ENCODE data around the gene FHL3. TPM values are rescaled to one million over a fixed set of nuclear protein-coding genes. Genes with fewer than 3 reads are reported as not detected.

FHL3 gene
- total RNA-seq, 1 donor, result 21.4 TPM

DNA sequence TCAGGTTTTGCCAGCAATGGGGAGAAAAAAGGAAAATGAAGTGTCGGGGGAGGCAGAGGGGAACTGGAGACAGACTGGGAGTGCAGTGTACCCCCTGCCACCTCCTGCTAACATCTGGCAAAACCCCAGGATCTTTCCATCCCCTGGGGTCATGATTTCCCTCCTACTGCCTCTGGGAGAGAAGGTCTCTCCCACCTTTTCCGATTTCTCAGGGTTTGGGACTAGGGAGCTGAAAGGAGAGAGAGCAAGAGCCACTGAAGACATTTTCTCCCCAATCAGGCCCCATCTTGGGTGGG is 5.1 kb downstream of the FHL3 start:
- Histone ChIP-seq H4K20me1 (ENCODE audit: insufficient read depth, low read length) (peaks cover 8% of the 10 kb centered on the region), H3K4me1 (ENCODE audit: insufficient read depth, low read length) (peaks cover 49% of the 10 kb centered on the region), H3K79me2 (ENCODE audit: insufficient read depth, low read length) (peaks cover 59% of the 10 kb centered on the region)

DNA sequence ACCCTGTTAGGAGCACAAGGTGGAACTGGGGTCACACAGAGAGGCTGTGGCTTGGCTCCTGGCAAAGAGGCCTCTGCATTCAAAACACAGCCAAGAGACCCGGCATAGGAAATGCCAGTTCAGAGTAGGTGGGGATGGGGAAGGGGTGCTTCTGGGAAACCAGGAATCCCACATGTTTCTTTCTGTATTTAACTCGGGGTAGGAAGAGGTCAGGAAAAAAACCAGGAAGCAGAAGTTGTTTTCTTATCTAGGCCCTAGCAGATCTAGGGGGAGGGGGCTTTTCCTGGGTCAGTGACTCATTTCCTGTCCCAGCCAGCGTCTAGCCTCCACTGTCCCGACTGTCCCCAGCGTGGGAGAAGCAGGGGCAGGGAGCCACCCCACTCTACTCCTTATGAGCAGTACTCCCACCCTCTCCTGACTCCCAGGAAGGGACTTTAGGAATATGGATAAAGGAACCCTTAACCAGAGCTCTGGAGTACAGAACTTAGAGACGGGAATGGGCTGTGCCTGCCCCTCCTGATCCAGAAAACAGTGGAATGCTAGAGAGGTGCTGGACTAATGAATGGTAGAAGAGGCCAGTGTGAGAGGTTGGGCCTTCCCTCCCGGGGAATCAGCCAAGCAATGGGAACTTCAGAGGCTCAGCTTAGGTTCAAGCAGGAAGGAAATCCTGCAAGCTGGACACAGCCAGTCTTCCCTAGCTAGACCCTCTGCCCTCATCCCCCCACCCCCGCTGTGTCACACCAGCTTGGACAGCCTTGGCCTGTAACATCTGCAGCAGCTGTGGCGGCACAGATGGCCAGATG is 5.7 kb downstream of the FHL3 start:
- Histone ChIP-seq H3K4me2 (ENCODE audit: insufficient read depth, low read length) (peak overlapping the region; percentile 59), H3K9me3 (ENCODE audit: low read depth, low read length) (no peaks in the 10 kb centered on the region), H3K36me3 (ENCODE audit: insufficient read depth, low read length) (peaks cover 31% of the 10 kb centered on the region), H3K4me1 (ENCODE audit: insufficient read depth, low read length) (peaks cover 49% of the 10 kb centered on the region), H3K27ac (ENCODE audit: low read depth, low read length) (peak overlapping the region; percentile 90), H3K79me2 (ENCODE audit: insufficient read depth, low read length) (peaks cover 57% of the 10 kb centered on the region), H3K27me3 (ENCODE audit: insufficient read depth, low read length) (no peaks in the 10 kb centered on the region), H2AFZ (ENCODE audit: low read length) (peak overlapping the region; percentile 17), H3K4me3 (ENCODE audit: insufficient read depth, low read length) (peak overlapping the region; percentile 38), H4K20me1 (ENCODE audit: insufficient read depth, low read length) (peaks cover 8% of the 10 kb centered on the region)
- TF ChIP-seq CTCF (IDR thresholded peaks at IDR 0.05; ENCODE audit: extremely low read depth, low read depth, low read length), result no peak
- DNase-seq (ENCODE audit: insufficient read length, low spot score, missing footprints), result peak; percentile 91

More for the DNA sequence above, 5.1 kb downstream of the FHL3 start:
- no peak for TF ChIP-seq CTCF (IDR thresholded peaks at IDR 0.05; ENCODE audit: extremely low read depth, low read depth, low read length)
- Histone ChIP-seq H3K27me3 (ENCODE audit: insufficient read depth, low read length) (no peaks in the 10 kb centered on the region), H2AFZ (ENCODE audit: low read length) (peak overlapping the region; percentile 63), H3K9me3 (ENCODE audit: low read depth, low read length) (no peaks in the 10 kb centered on the region), H3K4me3 (ENCODE audit: insufficient read depth, low read length) (peak overlapping the region; percentile 38), H3K4me2 (ENCODE audit: insufficient read depth, low read length) (peak overlapping the region; percentile 59), H3K36me3 (ENCODE audit: insufficient read depth, low read length) (peaks cover 27% of the 10 kb centered on the region), H3K27ac (ENCODE audit: low read depth, low read length) (peak overlapping the region; percentile 90)
- no peak for DNase-seq (ENCODE audit: insufficient read length, low spot score, missing footprints)

DNA sequence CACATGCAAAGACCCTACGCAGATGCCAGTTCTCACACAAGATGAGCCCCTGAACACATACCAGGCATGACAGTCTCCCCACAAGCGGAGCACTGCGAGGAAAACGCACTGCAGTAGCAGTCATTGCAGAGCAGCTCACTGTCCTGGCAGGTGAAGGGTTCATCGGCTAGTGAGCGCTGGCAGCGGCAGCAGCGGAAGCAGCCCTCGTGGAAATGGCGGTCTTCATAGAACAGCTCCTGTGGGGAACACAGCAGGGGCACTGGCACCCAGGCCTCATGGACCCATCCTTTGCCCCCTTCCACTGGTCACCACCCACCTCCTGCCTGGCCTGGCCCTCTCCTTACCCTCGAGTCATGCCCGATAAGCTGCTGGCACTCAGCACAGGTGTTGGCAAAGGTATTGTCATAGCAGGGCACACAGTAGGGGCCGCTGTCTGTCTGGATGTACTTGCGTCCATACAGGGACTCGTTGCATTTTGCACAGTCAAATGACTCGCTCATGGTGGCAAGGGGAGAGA is 6.3 kb downstream of the FHL3 start:
- Histone ChIP-seq H3K79me2 (ENCODE audit: insufficient read depth, low read length) (peaks cover 50% of the 10 kb centered on the region), H3K27me3 (ENCODE audit: insufficient read depth, low read length) (no peaks in the 10 kb centered on the region), H3K9me3 (ENCODE audit: low read depth, low read length) (no peaks in the 10 kb centered on the region), H3K4me3 (ENCODE audit: insufficient read depth, low read length) (no peak overlapping the region), H3K4me1 (ENCODE audit: insufficient read depth, low read length) (peaks cover 43% of the 10 kb centered on the region), H3K4me2 (ENCODE audit: insufficient read depth, low read length) (peak overlapping the region; percentile 59), H3K36me3 (ENCODE audit: insufficient read depth, low read length) (peaks cover 31% of the 10 kb centered on the region), H4K20me1 (ENCODE audit: insufficient read depth, low read length) (peaks cover 5% of the 10 kb centered on the region), H2AFZ (ENCODE audit: low read length) (no peak overlapping the region), H3K27ac (ENCODE audit: low read depth, low read length) (peak overlapping the region; percentile 90)
- no peak for TF ChIP-seq CTCF (IDR thresholded peaks at IDR 0.05; ENCODE audit: extremely low read depth, low read depth, low read length)
- no peak for DNase-seq (ENCODE audit: insufficient read length, low spot score, missing footprints)

- TF ChIP-seq CTCF (IDR thresholded peaks at IDR 0.05; ENCODE audit: extremely low read depth, low read depth, low read length), result no peak
- H3K79me2 ChIP-seq (ENCODE audit: insufficient read depth, low read length), result peaks cover 43% of the 10 kb centered on the region
- H3K27ac ChIP-seq (ENCODE audit: low read depth, low read length), result no peak overlapping the region
- DNase-seq (ENCODE audit: insufficient read length, low spot score, missing footprints), result no peak
- no peak overlapping the region for H3K4me3 ChIP-seq (ENCODE audit: insufficient read depth, low read length)
- H4K20me1 ChIP-seq (ENCODE audit: insufficient read depth, low read length), result no peaks in the 10 kb centered on the region
- H3K4me1 ChIP-seq (ENCODE audit: insufficient read depth, low read length), result peaks cover 36% of the 10 kb centered on the region
- no peaks in the 10 kb centered on the region for H3K27me3 ChIP-seq (ENCODE audit: insufficient read depth, low read length)
- no peak overlapping the region for H3K4me2 ChIP-seq (ENCODE audit: insufficient read depth, low read length)
- no peaks in the 10 kb centered on the region for H3K9me3 ChIP-seq (ENCODE audit: low read depth, low read length)
- no peak overlapping the region for H2AFZ ChIP-seq (ENCODE audit: low read length)
- H3K36me3 ChIP-seq (ENCODE audit: insufficient read depth, low read length), result peaks cover 31% of the 10 kb centered on the region
These were observed 7.1 kb downstream of the FHL3 start for GRCh38 chr1:37998089-37998808.
